Osteocyte (in vitro differentiated cells): Measurements from ENCODE around the gene FGF22. TPM values are rescaled to one million over a fixed set of nuclear protein-coding genes. Genes with fewer than 3 reads are reported as not detected.
A peak's percentile ranks its signal among the peaks of the same experiment; 100 is the strongest.

ENCODE experiments used
- DNase-seq: peaks from one replicate; pipeline ENCODE4 v3.0.0; 2021; ENCODE audit warnings: mixed read lengths; ENCODE audit not compliant: unreplicated experiment; ENCODE audit errors: extremely low spot score
- H3K27ac Mint-ChIP-seq: one replicate; pipeline ENCODE4 v1.8.0; 2021; ENCODE audit warnings: mild to moderate bottlenecking, mixed read lengths; ENCODE audit not compliant: unreplicated experiment
- H3K27me3 Mint-ChIP-seq: one replicate; pipeline ENCODE4 v1.8.0; 2021; ENCODE audit warnings: mixed read lengths; ENCODE audit not compliant: unreplicated experiment
- H3K36me3 Mint-ChIP-seq: one replicate; pipeline ENCODE4 v1.8.0; 2021; ENCODE audit warnings: mixed read lengths; ENCODE audit not compliant: unreplicated experiment
- H3K4me1 Mint-ChIP-seq: one replicate; pipeline ENCODE4 v1.8.0; 2021; ENCODE audit warnings: mixed read lengths; ENCODE audit not compliant: unreplicated experiment
- H3K4me3 Mint-ChIP-seq: one replicate; pipeline ENCODE4 v1.8.0; 2021; ENCODE audit warnings: mild to moderate bottlenecking, moderate library complexity, mixed read lengths; ENCODE audit not compliant: unreplicated experiment
- H3K9me3 Mint-ChIP-seq: one replicate; pipeline ENCODE4 v1.8.0; 2021; ENCODE audit warnings: mixed read lengths; ENCODE audit not compliant: unreplicated experiment
- total RNA-seq: library from RNA; stranded (reverse); gene quantifications from 2 replicates; pipeline ENCODE4 v1.2.1, GENCODE V29; 2021
- TF ChIP-seq, protein P1 (sequence below): fragments of 200-600 bp; sonication (generic); IDR thresholded peaks from 2 replicates; pipeline ENCODE4 v1.5.0; 2021; ENCODE audit warnings: antibody characterized with exemption, mild to moderate bottlenecking, moderate library complexity

Gene FGF22
- total RNA-seq, 1 donor from 2014 or later, result 0.81 TPM

DNA sequence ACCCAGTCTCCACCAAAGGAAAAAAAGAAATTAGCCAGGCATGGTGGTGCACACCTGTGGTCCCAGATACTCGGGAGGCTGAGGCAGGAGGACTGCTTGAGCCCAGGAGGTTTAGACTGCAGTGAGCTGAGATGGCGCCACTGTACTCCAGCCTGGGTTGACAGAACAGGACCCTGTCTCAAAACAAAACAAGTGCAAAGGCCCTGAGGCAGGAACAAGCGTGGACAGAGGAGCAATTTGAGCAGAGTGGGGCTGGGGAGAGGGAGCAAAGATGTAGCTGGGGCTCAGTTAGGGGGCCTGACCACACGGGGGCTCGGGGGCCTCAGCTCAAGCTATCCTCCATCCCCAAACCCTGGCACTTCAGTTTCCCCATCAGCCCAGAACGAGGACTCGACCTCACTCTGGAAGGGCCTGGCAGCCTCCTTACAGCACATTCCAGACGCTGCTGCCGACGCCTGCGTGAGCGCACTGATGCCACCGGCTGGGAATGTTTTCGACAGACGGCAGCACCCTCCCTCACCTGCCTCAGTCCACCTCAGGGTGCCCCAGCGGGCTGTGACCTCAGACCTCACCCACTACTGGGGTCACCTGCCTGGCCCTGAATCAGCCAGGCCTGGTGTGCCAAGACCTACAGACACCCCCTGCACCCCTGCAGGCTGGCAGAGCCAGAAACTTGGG lies 4.6 kb upstream of the FGF22 start:
- no peak for DNase-seq
- Mint-ChIP-seq H3K4me1 (peaks cover 30% of the 10 kb centered on the region), H3K9me3 (no peaks in the 10 kb centered on the region), H3K27me3 (no peaks in the 10 kb centered on the region), H3K4me3 (no peak overlapping the region), H3K27ac (no peak overlapping the region), H3K36me3 (peaks cover 6% of the 10 kb centered on the region)
- TF ChIP-seq, protein P1, sequence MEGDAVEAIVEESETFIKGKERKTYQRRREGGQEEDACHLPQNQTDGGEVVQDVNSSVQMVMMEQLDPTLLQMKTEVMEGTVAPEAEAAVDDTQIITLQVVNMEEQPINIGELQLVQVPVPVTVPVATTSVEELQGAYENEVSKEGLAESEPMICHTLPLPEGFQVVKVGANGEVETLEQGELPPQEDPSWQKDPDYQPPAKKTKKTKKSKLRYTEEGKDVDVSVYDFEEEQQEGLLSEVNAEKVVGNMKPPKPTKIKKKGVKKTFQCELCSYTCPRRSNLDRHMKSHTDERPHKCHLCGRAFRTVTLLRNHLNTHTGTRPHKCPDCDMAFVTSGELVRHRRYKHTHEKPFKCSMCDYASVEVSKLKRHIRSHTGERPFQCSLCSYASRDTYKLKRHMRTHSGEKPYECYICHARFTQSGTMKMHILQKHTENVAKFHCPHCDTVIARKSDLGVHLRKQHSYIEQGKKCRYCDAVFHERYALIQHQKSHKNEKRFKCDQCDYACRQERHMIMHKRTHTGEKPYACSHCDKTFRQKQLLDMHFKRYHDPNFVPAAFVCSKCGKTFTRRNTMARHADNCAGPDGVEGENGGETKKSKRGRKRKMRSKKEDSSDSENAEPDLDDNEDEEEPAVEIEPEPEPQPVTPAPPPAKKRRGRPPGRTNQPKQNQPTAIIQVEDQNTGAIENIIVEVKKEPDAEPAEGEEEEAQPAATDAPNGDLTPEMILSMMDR, result no peak

DNA sequence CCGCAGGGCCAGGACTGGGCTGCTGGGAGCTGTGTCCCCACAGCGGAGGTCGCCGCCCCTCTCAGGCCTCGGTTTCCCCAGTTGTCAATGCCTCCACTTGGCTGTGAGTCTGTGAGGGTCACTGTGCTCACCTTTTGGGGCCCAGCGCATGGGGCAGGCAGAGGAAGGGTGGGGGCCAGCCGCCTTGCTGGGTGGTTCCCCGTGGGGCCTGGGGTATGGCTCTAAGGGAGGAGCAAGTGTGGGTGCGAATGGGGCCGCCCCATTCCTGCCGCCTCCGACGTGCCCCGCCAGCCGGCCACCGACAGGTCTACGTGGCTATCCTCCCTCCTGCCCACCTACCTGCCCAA lies 800 bp upstream of the FGF22 start:
- Mint-ChIP-seq H3K9me3 (no peaks in the 10 kb centered on the region), H3K36me3 (no peaks in the 10 kb centered on the region), H3K27me3 (no peaks in the 10 kb centered on the region), H3K4me3 (peak overlapping the region; percentile 75), H3K27ac (no peak overlapping the region), H3K4me1 (peaks cover 10% of the 10 kb centered on the region)
- TF ChIP-seq, protein P1, result no peak
- no peak for DNase-seq

DNA sequence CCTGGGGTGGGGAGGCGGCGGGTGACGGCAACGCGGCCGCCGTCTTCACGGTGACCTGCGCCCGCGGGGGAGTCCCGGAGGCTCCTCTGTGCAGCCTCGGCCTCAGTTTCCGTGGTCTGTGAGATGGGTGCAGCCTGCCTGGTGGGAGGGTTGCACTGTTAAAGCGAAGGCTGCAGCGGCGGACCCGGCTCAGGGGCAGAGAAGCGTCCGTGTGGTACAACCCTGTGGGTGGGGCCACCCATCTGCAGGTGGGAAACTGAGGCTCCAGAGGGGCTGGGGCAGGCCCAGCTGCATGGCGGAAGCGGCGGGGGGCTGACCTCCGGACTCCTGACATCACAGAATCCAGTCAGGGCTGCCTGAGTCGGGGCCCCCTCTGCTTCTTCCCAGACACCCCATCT lies 481 bp downstream of the FGF22 start:
- Mint-ChIP-seq H3K4me1 (peaks cover 8% of the 10 kb centered on the region), H3K36me3 (peaks cover 2% of the 10 kb centered on the region), H3K9me3 (no peaks in the 10 kb centered on the region), H3K27ac (no peak overlapping the region), H3K27me3 (no peaks in the 10 kb centered on the region), H3K4me3 (no peak overlapping the region)
- TF ChIP-seq, protein P1, result no peak
- DNase-seq, result no peak

DNA sequence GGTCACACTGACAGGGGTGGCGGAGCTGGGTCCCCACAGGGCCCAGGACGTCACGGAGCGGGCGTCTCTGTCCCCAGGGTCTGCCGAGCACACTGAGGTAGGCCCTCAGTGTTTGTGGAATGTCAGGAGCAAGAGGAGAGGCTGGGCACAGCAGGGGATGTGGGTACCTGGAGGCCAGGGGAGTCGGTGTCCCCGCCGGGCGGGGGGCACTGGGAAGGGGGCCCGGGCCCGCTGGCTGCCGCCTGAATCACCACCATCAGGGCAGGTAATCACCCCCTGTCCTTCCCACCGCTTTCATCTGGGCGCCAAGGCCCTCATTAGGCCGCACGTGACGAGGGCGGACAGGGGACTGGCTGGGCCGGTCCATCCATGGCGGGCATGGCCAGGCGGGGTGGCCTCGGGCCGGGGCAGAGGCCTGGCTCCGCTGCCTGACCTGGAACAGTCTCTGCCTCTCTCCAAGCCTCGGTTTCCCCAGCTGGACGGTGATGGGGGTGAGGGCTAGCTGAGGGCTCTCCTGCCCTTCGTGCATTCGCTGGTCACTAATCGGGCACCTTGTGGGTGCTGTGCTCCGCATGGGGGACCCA lies 1.0 kb downstream of the FGF22 start:
- H3K36me3 Mint-ChIP-seq, result peaks cover 2% of the 10 kb centered on the region
- no peak overlapping the region for H3K27ac Mint-ChIP-seq
- TF ChIP-seq, protein P1, result no peak

DNA sequence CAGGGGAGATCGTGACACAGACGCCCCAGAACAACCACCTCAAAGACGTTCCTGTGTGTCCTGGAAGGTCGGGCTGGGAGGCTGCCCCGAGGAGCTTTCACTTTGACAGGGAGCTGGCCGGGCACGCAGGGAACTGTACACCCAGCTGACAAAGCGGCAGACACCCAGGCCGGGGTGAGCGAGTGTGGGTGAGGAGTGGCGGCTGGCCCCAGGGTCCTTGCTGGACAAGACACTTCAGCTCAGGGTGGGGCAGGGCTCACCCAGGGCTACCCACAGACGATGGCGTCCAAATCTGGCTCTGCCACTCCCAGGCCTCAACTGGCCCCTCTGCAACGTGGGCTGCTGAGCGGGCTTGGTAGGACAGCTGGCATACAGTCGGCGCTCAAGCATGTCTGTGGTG lies 2.0 kb downstream of the FGF22 start:
- peaks cover 5% of the 10 kb centered on the region for H3K36me3 Mint-ChIP-seq
- no peaks in the 10 kb centered on the region for H3K27me3 Mint-ChIP-seq
- peaks cover 8% of the 10 kb centered on the region for H3K4me1 Mint-ChIP-seq
- no peaks in the 10 kb centered on the region for H3K9me3 Mint-ChIP-seq
- no peak overlapping the region for H3K27ac Mint-ChIP-seq
- no peak for DNase-seq
- TF ChIP-seq, protein P1, result no peak
- no peak overlapping the region for H3K4me3 Mint-ChIP-seq

More for the DNA sequence above, 1.0 kb downstream of the FGF22 start:
- H3K27me3 Mint-ChIP-seq, result no peaks in the 10 kb centered on the region
- no peaks in the 10 kb centered on the region for H3K9me3 Mint-ChIP-seq
- H3K4me1 Mint-ChIP-seq, result peaks cover 8% of the 10 kb centered on the region
- DNase-seq, result no peak
- H3K4me3 Mint-ChIP-seq, result no peak overlapping the region
